Measurements from ENCODE around the gene APOA5. TPM values are rescaled to one million over a fixed set of nuclear protein-coding genes. Genes with fewer than 3 reads are reported as not detected.

The APOA5 gene
- total and polyA plus RNA-seq, 2 donors (not counting 3 experiments of a cell fraction or from before 2014, with no cell fraction given): not detected

GRCh38 chr11:116821050-116821918 is 29.6 kb upstream of the APOA5 start:
- FAIRE-seq: no peak
- no peaks in the 10 kb centered on the region for H3K9me1 ChIP-seq (replicated peaks; ENCODE audit: control insufficient read depth, extremely low read depth, insufficient read depth, low read length)
- intact Hi-C loops (cut with micrococcal nuclease): no loop called here
- dilution Hi-C loops (cut with MboI; ENCODE audit: extremely low pct_ligation_motif_present, low sequenced_read_pairs): no loop called here
- ChIA-PET POLR2A (no interaction called here), CTCF (interaction anchor here (0.6 to 3.6 kb wide), 6 partner anchors 12 to 295 kb away, joined by 3 to 30 read pairs (median 4); partner anchors contain the start of genes APOA5 and ZPR1)
- BruUV-seq (replicated peaks): no TSS peak
- H3K4me1 ChIP-seq (ENCODE audit: control insufficient read depth, extremely low read depth, insufficient read depth, low read length): no peaks in the 10 kb centered on the region
- H2AFZ ChIP-seq (ENCODE audit: low read depth, low read length): no peak overlapping the region
- TF ChIP-seq FOS (IDR thresholded peaks at IDR 0.05; ENCODE audit: borderline replicate concordance, insufficient read depth, low read length) (no peak), MAX (IDR thresholded peaks at IDR 0.05; ENCODE audit: insufficient read depth, insufficient read length) (no peak), POLR2AphosphoS5 (IDR thresholded peaks at IDR 0.05; ENCODE audit: insufficient read depth, low read depth, low read length) (no peak), JUN (IDR thresholded peaks at IDR 0.05; ENCODE audit: borderline replicate concordance, insufficient read depth, insufficient read length, low read depth) (no peak), EZH2 (IDR thresholded peaks at IDR 0.05; ENCODE audit: borderline replicate concordance, low read depth, low read length, severe bottlenecking) (no peak), MYC (IDR thresholded peaks at IDR 0.05; ENCODE audit: low read depth, low read length) (no peak), CTCF (IDR thresholded peaks at IDR 0.05; ENCODE audit: extremely low read depth in 1 of 2, insufficient read depth in 1 of 2, low read depth in 1 of 2, low read length in 2 of 2) (no peak), POLR2A (IDR thresholded peaks at IDR 0.05; ENCODE audit: low read depth, low read length) (no peak), GATA2 (IDR thresholded peaks at IDR 0.05; ENCODE audit: insufficient read depth, insufficient read length, low read depth, low read length) (no peak)
- no peaks in the 10 kb centered on the region for H3K9me3 ChIP-seq (replicated peaks; ENCODE audit: control insufficient read depth, insufficient read depth, low read length)
- no peak overlapping the region for H3K4me2 ChIP-seq (ENCODE audit: insufficient read depth, low read length)
- H3K79me2 ChIP-seq (ENCODE audit: control insufficient read depth, insufficient read depth, low read length): no peaks in the 10 kb centered on the region
- no peak overlapping the region for H3K9ac ChIP-seq (replicated peaks; ENCODE audit: extremely low read depth, insufficient read depth, low read length)
- H3K4me3 ChIP-seq (replicated peaks in 1 of 3; ENCODE audit: insufficient read depth in 1 of 3, low read depth in 1 of 3, low read length in 3 of 3): no peak overlapping the region
- H3K27ac ChIP-seq (ENCODE audit: insufficient read depth, low read depth, low read length): no peak overlapping the region
- H3K27me3 ChIP-seq (ENCODE audit: control insufficient read depth in 2 of 2, insufficient read depth in 2 of 2, low read length in 2 of 2): no peaks in the 10 kb centered on the region
- DNase-seq (ENCODE audit: low read depth, low spot score): no peak
- no peaks in the 10 kb centered on the region for H4K20me1 ChIP-seq (replicated peaks; ENCODE audit: control insufficient read depth, extremely low read depth, insufficient read depth, low read length)
- no peaks in the 10 kb centered on the region for H3K36me3 ChIP-seq (ENCODE audit: control insufficient read depth in 2 of 2, extremely low read depth in 1 of 2, insufficient read depth in 2 of 2, low read length in 2 of 2)
